Bone marrow (tissue), 2 donors: ENCODE measurements around the gene MCHR2.
"Not testable (repeated sequence)": the region's sequence is repeated elsewhere in the genome, so short reads cannot be mapped to it uniquely, and the experiment has no call there.

Source experiments
- DNase-seq, 2 donors: peaks; one replicate each; lab custom pipeline; 2025; lab: John Stamatoyannopoulos, UW

MCHR2 gene, protein sequence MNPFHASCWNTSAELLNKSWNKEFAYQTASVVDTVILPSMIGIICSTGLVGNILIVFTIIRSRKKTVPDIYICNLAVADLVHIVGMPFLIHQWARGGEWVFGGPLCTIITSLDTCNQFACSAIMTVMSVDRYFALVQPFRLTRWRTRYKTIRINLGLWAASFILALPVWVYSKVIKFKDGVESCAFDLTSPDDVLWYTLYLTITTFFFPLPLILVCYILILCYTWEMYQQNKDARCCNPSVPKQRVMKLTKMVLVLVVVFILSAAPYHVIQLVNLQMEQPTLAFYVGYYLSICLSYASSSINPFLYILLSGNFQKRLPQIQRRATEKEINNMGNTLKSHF

DNA sequence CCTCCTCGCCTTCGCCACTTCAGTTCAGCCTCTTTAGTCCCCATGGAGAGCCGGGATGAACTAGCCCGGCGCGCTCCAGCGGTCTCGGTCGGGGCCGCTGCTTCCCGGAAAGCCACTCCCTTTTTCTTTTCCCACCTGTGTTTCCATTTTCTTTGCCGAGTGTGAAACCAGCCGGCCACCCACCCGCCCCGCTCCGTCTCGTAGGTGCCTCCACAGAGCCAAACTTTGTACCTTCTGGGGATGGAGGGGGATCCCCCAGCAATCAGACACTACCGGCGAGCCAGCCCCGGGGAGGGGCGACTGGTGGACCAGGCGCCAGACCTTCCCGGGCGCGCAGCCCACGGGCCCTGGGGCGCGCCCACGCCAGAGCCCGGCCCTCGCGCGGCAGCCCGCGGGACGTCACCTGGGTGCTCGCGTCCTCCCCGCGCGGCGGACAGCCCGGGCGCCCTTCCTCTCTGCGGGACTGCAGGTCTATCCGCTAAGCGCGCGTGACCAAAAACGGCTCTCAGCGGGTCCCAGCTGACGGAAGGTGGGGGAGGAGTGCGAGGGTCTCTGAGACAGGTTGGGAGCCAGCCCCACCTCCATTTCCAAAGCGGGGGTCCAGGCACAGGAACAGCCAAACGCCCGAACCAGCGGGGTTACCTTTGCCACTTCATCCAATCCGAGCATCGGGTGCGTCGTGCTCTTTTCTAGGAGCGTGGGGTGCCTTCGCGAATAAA is at the start of gene MCHR2:
Gene MCHR2 (minus strand): TSS at position 691 of the 719 bp plus-strand sequence. CDS start 38,076 bp downstream, outside the sequence.
- DNase-seq: no peak

DNA sequence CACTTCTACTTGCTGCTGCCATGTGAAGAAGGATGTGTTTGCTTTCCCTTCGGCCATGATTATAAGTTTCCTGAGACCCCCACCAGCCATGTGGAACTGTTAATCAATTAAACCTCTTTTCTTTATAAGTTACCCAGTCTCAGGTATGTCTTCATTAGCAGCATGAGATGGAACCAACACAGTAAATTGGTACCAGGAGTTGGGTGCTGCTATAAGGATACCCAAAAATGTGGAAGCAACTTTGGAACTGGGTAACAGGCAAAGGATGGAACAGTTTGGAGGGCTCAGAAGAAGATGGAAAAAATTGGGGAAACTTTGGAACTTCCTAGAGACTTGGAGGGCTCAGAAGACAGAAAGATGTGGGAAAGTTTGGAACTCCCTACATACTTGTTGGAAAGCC is 44.5 kb upstream of the MCHR2 start:
- DNase-seq: not testable (repeated sequence)

DNA sequence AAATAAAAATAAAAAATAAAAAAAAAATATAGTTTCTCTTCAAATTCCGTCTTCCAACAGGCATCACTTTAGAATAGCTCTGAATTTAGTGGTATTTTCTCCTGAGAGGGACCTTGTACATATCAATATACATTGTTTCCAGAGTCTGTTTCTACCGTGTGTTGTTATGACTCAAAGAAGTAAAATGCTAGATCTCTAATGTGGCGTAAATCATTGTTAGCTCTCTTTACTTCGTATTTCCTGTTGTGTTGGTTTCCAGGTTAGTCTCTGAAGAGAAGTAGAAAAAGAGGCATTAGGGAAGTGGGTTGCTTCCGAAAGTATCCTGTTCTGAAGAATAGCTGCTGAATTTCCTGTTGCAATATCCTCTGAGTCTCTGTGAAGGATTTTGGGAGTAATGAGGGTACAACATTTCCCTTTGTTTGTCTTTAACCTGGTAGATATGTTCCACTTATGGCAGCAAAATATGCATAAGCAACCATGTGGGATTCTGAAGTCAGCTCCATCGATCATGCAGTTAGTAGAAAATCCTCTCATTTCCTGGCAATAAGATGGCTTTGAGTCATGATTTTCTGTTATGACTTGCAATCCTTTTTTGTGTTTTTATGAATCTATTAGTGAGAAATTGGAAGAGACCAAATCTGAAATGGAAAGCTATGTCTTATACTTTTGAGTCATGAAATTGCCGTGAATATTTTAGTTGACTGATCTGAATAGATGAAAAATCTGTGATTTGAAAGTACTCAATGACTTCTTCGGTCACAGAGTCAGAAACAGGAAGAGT is 42.0 kb upstream of the MCHR2 start:
- DNase-seq: no peak

DNA sequence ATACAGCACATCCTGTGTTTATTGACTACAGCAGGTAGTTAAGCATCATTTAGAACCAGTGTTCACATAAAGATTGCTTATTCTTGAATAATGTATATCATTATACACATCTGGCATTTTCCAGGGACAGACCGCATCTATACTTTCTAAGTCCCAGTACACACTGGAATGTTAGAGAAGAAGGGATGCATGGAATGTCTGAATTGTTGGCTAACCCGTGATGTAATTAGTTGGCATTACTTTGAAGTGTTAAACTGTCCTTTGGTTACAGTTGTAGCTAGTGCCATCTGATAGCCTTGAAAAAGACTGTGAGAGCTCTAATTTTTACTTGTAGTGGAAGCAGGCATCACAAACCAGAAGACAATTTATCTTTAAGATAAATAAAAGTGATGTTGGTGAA is 29.8 kb upstream of the MCHR2 start:
- DNase-seq: no peak

DNA sequence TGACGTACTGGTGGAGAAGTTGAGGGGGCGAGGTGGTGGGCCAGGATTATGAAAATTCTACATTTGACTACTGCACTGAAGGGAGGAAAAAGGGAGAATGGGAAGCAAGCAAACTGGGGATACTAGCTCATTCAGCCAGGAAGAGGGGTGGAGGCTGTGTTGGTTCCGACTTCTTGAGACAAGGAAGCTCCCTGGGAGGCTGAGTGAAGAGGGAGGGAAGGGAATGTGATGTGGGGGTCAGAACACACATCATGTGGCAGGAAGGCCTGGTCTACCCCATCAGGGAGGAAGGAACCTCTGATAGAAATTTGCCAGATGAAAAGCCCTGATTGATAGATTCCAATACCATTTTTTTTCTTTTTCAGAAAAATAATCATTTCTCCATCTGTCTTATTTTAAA is 28.8 kb upstream of the MCHR2 start:
- no peak for DNase-seq

DNA sequence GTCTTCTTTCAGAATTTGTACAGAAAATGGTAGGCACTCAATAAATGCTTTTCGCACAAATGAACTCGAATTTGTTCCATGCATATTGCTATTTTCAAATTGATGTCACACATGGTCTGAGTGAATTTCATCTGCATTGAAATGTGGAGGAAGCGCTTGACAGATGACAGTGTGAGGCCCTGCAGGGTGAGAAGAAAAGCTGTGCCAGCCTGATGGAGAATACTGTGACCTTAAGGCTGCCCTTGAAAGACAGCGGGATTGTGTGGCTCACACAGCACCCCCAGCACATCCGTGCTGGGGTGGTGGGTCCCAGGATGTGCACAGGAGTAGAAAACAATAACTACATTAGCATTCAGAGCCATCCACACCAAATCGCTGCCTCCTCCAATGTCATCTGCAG is 14.8 kb upstream of the MCHR2 start:
- DNase-seq: no peak

DNA sequence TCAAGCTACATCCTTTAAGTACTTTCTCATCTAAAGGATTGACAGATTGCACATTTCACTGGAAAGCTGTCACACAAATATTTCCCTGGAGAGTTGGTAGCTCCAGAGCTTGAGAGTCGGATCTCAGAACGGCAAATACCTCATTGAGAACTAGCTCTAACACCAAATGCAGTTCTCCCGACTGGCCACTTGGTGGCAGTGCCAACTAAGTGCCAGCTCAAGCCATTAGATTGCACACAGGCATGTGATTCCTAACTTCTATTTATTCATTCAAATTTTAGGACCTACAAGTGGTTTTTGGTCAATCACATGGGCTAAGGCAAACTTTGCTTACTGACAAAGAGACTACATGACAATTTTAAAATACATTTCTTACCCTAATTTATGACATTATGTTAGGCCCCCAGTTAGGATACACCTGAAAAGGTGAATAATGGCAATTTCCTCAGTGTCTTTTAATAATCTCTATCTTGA is 7.9 kb upstream of the MCHR2 start:
- DNase-seq: peak in 1 of 2 donors; percentile 30

DNA sequence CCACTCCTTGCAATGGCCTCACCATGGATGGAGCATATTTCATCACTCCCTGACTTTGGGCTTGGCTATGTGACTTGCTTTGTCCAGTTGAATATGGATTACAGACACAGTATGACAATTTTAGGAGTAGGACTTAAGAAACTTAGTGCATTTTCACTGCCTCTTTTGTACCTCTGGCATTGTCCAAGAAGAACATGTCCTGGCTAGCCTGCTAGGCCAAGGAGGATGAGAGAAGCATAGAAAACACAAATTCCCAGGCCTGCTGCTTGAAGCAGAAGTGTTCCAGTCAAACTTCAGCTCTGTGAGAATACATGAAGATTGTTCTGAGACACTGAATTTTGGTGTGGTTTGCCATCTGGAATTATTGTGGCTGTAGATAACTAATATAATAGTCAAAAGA is 3.1 kb upstream of the MCHR2 start:
- DNase-seq: no peak

DNA sequence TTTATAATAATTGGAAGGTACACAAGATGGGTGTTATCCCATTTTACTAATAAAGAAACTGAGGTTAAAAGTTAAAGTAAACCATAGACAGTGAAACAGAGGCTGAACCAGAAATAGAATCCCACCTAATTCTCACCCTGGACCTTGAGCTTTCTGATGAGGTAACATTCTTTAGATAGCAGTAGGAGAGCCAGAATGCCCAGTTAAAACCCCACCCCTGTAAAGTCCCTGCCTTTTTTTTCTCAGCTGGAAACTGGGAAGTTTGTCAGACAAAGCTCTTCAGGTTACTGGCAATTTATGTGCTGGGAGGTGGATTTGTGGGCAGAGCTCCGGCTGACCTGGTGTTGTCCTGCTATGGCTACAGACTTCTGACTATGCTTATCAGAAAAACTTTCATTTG is 1.9 kb upstream of the MCHR2 start:
- DNase-seq: no peak

DNA sequence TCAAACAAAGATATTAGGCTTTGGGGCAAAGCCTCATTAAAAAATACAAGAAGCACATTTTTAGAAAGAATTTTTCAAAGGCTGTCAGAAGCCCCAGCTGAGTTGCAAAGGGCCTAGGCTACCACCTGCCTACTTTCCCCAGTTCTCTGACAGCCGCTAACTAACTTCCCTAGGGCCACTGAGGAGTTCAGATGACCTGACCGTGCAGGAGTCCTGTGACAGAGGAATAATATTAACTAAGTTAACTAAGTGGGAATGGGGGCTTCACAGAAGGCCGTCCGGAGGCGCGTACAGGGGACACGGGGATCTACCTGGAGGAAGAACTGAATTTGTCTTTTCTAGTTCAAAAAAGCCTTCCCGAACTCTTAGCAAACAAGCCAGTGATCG is 884 bp downstream of the MCHR2 start:
- DNase-seq: no peak

DNA sequence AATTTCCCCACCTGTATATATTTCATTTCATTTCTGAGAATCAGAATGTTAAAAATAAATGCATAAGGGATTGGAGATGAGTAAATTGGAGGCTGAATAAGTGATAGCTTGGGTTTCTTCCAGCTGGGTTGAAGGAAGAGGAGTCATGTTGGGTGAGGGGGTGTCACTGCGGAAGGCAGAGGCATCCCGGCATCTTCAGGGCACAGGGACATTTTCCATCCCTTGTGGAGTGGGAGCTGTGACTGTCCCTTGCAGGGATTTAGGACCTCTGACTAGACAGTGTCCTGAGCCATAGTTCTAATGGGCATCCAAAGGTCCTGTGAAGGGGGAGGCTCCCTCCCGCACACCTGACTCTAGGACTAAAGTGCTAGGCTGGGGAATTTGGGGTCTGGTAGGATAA is 2.1 kb downstream of the MCHR2 start:
- DNase-seq: no peak

DNA sequence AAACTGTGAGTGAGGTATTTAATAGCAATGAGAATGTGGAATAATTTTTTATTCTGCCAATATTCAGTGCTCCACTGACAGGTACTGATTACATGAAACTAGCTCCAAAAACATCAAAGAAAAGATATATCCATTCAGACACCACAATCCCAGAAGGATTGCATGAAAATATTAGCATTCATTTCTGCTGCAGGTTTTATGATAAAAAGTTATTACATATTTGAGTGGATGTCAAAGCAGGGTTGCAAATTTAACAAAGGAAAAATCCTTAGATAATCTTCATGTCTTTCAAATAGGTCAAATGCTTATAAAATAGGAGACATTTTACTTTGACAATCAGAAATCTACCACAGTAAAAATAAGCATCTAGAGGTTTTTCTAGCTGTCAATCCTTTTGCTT is 13.3 kb downstream of the MCHR2 start:
- DNase-seq: no peak

DNA sequence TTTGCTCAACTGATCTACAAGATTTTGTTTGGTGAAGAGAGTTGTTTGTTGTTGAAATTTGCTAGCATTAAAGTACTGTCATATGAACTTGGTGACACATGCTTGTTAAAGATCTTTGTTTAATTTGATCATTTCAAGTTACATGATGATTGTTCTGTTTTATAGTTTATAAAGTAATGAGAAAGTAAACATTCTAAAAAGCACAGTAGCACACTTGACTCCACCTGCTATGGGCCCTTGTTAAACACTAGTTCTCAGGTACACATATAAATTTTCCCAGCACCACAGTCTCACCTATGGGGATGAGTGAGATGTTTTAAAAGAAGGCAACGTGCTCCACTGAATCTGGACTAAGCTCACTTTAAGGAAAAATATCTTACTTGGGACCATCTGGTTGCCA is 14.1 kb downstream of the MCHR2 start:
- DNase-seq: no peak

DNA sequence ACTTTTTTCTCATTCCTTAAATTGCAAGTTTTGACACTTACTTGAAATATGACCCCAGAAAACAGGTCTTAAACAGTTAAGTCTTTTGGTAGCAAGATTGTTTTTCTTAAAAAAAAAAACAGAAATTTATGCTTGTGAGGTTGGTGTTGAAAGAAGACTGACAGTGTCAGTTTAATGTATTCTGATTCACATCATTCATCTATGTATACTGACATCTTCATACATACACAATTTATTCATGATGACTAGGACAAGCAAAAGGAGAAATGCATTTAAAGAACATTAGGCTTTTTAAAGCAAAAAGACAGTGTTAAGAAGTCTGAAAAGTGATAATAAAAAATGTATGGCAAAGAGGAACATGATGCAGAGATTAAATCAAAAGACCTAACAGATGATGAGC is 27.0 kb downstream of the MCHR2 start:
- no peak for DNase-seq

DNA sequence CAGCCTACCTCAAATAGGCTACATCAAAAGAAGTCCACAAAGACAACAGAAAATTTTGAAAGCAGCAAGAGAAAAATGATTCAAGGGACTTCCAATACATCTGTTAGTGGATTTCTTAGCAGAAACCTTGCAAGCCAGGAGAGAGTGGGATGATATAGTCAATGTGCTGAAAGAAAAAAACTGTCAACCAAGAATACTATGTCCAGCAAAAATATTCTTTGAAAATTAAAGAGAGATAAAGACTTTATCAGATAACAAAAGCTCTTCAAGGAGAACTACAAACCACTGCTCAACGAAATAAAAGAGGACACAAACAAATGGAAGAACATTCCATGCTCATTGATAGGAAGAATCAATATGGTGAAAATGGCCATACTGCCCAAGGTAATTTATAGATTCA is 34.0 kb downstream of the MCHR2 start:
- DNase-seq: no peak

DNA sequence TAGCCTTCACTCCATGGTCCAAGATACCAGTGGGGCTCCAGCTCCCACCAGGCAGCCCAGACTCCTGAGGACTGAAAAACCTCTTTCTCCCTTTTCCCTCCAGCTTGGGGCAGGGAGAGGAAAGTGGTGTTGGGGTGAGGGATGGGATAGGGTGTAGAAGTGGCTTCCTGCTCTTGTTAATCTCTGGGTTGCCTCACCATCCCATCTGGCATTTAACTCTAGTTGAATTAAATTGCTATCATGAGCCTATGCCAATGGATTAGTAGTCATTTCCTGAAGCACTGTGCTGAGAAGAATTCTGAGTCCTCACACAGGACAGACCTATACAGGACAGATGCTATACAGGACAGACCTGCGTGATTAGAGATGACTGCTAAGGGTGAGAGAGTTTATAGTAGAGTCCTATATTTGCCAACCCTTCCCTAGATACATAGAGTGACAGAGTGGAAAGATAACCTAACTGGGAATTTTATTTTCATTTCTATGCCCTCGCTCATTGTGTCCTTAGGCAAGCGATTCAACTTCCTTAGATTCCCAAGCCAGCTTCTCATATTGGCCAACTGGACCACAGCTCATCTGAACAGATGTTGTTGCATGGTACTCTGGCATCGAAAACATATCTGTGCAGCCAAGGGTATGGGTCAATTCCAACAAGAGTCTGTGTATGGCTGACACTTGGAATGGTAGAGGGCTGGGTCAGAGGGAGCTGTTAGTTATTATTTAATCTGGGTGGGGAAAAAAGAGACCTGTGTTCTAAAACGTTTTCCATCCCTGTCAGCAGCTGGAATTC is 42.8 kb downstream of the MCHR2 start:
- DNase-seq: no peak

DNA sequence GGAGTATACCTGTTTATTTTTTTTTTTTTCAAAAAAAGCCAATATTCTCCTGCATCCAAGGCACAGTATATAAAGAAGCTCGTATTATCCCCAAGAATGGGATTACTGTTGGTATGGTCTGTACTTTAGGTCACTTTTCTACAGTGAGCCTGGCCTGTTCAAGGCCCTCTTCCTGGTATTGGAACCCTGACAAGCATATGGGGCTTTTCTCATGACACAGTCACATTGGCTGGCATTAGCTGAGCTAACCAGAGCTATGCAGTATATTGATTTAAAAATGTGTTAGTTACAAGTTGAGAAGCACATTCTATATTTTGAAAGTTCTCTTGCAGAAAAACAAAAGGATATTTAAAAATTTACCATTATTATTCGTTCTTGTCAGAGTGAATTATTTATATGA is 48.0 kb downstream of the MCHR2 start:
- no peak for DNase-seq

DNA sequence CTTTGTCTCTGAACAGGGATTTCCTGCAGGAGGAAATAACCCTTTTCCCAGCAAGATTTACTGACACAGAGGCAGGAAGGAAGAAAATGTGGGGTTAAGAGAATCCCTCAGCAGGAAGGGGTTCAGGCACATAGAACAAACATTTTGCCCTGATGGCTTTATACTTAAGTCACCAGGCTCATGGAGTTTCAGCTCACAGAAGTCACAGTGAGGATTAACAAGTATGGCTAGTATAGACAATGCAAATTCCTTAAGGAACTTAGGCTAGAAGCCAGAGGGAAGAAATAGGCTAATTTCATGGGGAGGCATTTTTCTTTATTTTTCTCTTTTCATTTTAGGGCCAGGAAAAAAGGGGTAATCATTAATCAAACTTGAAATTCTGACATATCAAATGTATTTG is 50.2 kb downstream of the MCHR2 start:
- DNase-seq: no peak

DNA sequence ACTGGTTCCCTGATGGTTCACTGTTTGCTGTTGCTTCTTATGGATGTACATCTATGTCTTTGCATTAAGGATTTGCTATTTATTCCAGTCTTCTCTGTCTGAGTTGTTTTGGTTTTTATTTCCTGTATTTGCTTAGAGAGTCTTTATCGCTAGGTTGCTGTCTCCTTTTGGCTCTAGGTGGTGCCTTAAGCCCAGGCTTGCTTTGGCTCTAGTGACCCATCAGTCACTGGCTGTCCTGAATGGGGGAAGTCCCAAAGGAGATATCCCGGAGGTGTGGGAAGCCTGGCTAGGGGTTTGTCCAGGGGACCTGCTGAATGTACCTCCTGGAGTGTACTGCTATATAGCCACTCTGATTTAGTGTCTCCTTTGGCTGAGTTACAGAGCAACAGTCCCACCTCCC is 53.4 kb downstream of the MCHR2 start:
- DNase-seq: no peak

DNA sequence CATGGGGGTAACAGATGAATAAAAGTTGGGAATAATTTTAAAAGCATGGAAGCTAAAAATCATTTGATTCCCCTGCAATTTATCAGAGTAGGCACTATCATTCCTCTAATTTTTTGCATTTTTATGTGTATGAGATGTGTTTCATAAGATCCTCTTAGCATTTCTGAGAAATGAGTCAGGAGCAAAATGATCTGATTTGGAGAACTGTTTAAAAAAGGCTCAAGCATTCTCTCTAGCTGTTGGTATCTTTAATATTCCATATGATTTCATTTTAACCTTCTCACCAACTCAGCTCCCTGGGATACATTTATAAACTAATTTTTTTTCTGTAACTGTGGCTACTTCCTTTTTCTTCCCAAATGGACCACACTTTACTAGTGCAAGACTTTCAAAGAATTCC is 60.9 kb downstream of the MCHR2 start:
- no peak for DNase-seq

DNA sequence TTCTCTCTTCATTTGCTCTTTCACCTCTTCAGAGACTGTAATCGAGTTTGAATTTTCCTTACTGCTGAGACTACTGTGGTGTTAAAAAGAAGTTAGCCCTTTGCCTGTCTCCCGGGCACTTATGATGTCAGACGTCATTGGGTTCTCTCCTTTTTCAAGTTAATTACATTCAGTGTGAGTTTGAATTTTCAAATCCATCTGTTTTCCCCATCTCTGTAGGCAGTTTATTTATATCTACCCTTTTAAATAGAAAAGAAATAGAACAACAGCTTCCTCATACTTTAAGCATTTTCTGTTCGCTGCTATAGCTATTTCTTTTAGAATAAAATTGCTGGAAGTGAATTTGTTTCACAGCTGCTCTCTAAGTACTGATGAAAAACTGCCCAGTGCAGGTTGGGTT is 81.4 kb downstream of the MCHR2 start:
- no peak for DNase-seq
